Activated naive CD4-positive, alpha-beta T cell treated with anti-CD3 and anti-CD28 coated beads for 36 hours (primary cell): ENCODE measurements around the gene ATN1. TPM values are rescaled to one million over a fixed set of nuclear protein-coding genes. Genes with fewer than 3 reads are reported as not detected.
"Not testable (repeated sequence)": the region's sequence is repeated elsewhere in the genome, so short reads cannot be mapped to it uniquely, and the experiment has no call there.

Experiments
- CTCF ChIA-PET: fragments of 350-600 bp; sonication (Branson Sonifier 250); formaldehyde crosslinking; loops from one replicate; lab custom pipeline; 2021; ENCODE audit warnings: antibody characterized with exemption; lab: Charles Lee
- DNase-seq: peaks from one replicate; pipeline ENCODE4 v3.0.0-alpha.2; 2020
- H3K27ac Mint-ChIP-seq: one replicate; pipeline ENCODE4 v1.8.0; 2021; ENCODE audit warnings: mild to moderate bottlenecking, mixed read lengths
- H3K27me3 Mint-ChIP-seq: one replicate; pipeline ENCODE4 v1.8.0; 2021; ENCODE audit warnings: low read depth, mixed read lengths
- H3K36me3 Mint-ChIP-seq: one replicate; pipeline ENCODE4 v1.8.0; 2021; ENCODE audit warnings: low read depth, mixed read lengths
- H3K4me1 Mint-ChIP-seq: one replicate; pipeline ENCODE4 v1.8.0; 2021; ENCODE audit warnings: low read depth, mixed read lengths
- H3K4me3 Mint-ChIP-seq: one replicate; pipeline ENCODE4 v1.8.0; 2021; ENCODE audit warnings: mild to moderate bottlenecking, moderate library complexity, mixed read lengths
- H3K9me3 Mint-ChIP-seq: one replicate; pipeline ENCODE4 v1.8.0; 2021; ENCODE audit warnings: mixed read lengths
- intact Hi-C: fragments of 100-400 bp; cut with micrococcal nuclease; formaldehyde crosslinking; loops from one replicate; pipeline ENCODE4 v1.15.1; 2023
- total RNA-seq, 2 experiments: library from RNA; stranded (reverse); gene quantifications; one replicate each; pipeline ENCODE4 v1.2.3, GENCODE V29; 2021

The ATN1 gene
- 10 to 100 TPM; 20.1 to 22.2 TPM for total RNA-seq

- Mint-ChIP-seq H3K27me3 (no peaks in the 10 kb centered on the region), H3K4me3 (peak within 1 kb of the TSS; percentile 75), H3K27ac (peak within 1 kb of the TSS; percentile 81), H3K9me3 (no peaks in the 10 kb centered on the region), H3K4me1 (peaks cover 59% of the 10 kb centered on the region), H3K36me3 (no peaks in the 10 kb centered on the region)
- CTCF ChIA-PET: interaction anchor here (0.5 to 4.6 kb wide), 4 partner anchors 11 to 533 kb away, joined by 3 to 43 read pairs (median 4); no protein-coding TSS in a partner anchor
- intact Hi-C loops: loop anchor here (10.0 kb wide), 1 partner anchor 707 kb away; no protein-coding TSS in a partner anchor
- DNase-seq: peak; percentile 51
Measured at GRCh38 chr12:6927379-6928021, at the start of gene ATN1. Gene ATN1 (plus strand): TSS chr12:6927959. CDS start chr12:6934002, 6,043 bp downstream.

GRCh38 chr12:6879824-6880223, 47.9 kb upstream of the ATN1 start:
- intact Hi-C loops, DNase-seq, H3K4me1 Mint-ChIP-seq, H3K9me3 Mint-ChIP-seq, H3K4me3 Mint-ChIP-seq, H3K27ac Mint-ChIP-seq, H3K27me3 Mint-ChIP-seq: not testable (repeated sequence)
- peaks cover 11% of the 10 kb centered on the region for H3K36me3 Mint-ChIP-seq
- CTCF ChIA-PET: interaction anchor here (0.6 to 4.2 kb wide), 3 partner anchors 8 to 27 kb away, joined by 3 to 22 read pairs (median 4); partner anchors contain the start of gene SPSB2

- no peaks in the 10 kb centered on the region for H3K27me3 Mint-ChIP-seq
- no peak for DNase-seq
- H3K4me1 Mint-ChIP-seq: peaks cover 1% of the 10 kb centered on the region
- intact Hi-C loops: no loop called here
- peaks cover 6% of the 10 kb centered on the region for H3K36me3 Mint-ChIP-seq
- H3K27ac Mint-ChIP-seq: no peak overlapping the region
- CTCF ChIA-PET: interaction anchor here (1.3 to 4.2 kb wide), 2 partner anchors 11 to 14 kb away, joined by 3 to 22 read pairs; partner anchors contain the start of gene SPSB2
- no peaks in the 10 kb centered on the region for H3K9me3 Mint-ChIP-seq
- no peak overlapping the region for H3K4me3 Mint-ChIP-seq
Measured at GRCh38 chr12:6883252-6883651, 44.5 kb upstream of the ATN1 start.

GRCh38 chr12:6883683-6884082, 44.1 kb upstream of the ATN1 start:
- CTCF ChIA-PET: interaction anchor here (1.3 to 4.2 kb wide), 2 partner anchors 11 to 14 kb away, joined by 3 to 22 read pairs; partner anchors contain the start of gene SPSB2
- Mint-ChIP-seq H3K4me1 (peaks cover 1% of the 10 kb centered on the region), H3K36me3 (peaks cover 6% of the 10 kb centered on the region), H3K27me3 (no peaks in the 10 kb centered on the region), H3K9me3 (no peaks in the 10 kb centered on the region), H3K27ac (no peak overlapping the region), H3K4me3 (no peak overlapping the region)
- intact Hi-C loops: no loop called here
- DNase-seq: no peak

GRCh38 chr12:6884539-6884938, 43.2 kb upstream of the ATN1 start:
- no peaks in the 10 kb centered on the region for H3K9me3 Mint-ChIP-seq
- intact Hi-C loops: no loop called here
- no peak overlapping the region for H3K27ac Mint-ChIP-seq
- no peaks in the 10 kb centered on the region for H3K27me3 Mint-ChIP-seq
- CTCF ChIA-PET: no interaction called here
- no peaks in the 10 kb centered on the region for H3K4me1 Mint-ChIP-seq
- no peak for DNase-seq
- no peak overlapping the region for H3K4me3 Mint-ChIP-seq
- H3K36me3 Mint-ChIP-seq: peaks cover 6% of the 10 kb centered on the region

GRCh38 chr12:6886206-6886999, 41.4 kb upstream of the ATN1 start:
- intact Hi-C loops, H3K9me3 Mint-ChIP-seq, H3K4me3 Mint-ChIP-seq, H3K27me3 Mint-ChIP-seq, H3K4me1 Mint-ChIP-seq, DNase-seq, H3K36me3 Mint-ChIP-seq, H3K27ac Mint-ChIP-seq: not testable (repeated sequence)
- CTCF ChIA-PET: interaction anchor here (1.5 kb wide), 1 partner anchor 17 kb away, joined by 4 read pairs; no protein-coding TSS in a partner anchor

- H3K9me3 Mint-ChIP-seq: no peaks in the 10 kb centered on the region
- CTCF ChIA-PET: interaction anchor here (1.5 kb wide), 1 partner anchor 18 kb away, joined by 4 read pairs; no protein-coding TSS in a partner anchor
- intact Hi-C loops: no loop called here
- H3K27me3 Mint-ChIP-seq: no peaks in the 10 kb centered on the region
- H3K4me1 Mint-ChIP-seq: peaks cover 13% of the 10 kb centered on the region
- no peak overlapping the region for H3K4me3 Mint-ChIP-seq
- no peak overlapping the region for H3K27ac Mint-ChIP-seq
- DNase-seq: no peak
- peaks cover 6% of the 10 kb centered on the region for H3K36me3 Mint-ChIP-seq
Measured at GRCh38 chr12:6887460-6887859, 40.3 kb upstream of the ATN1 start.

- intact Hi-C loops: no loop called here
- CTCF ChIA-PET: no interaction called here
- Mint-ChIP-seq H3K27ac (no peak overlapping the region), H3K4me3 (no peak overlapping the region), H3K27me3 (no peaks in the 10 kb centered on the region), H3K4me1 (peaks cover 16% of the 10 kb centered on the region), H3K36me3 (peaks cover 6% of the 10 kb centered on the region), H3K9me3 (no peaks in the 10 kb centered on the region)
- no peak for DNase-seq
Measured at GRCh38 chr12:6888360-6888759, 39.4 kb upstream of the ATN1 start.

GRCh38 chr12:6888794-6889193, 39.0 kb upstream of the ATN1 start:
- H3K9me3 Mint-ChIP-seq, H3K4me3 Mint-ChIP-seq, intact Hi-C loops, H3K27me3 Mint-ChIP-seq, DNase-seq, CTCF ChIA-PET, H3K27ac Mint-ChIP-seq, H3K36me3 Mint-ChIP-seq: not testable (repeated sequence)
- H3K4me1 Mint-ChIP-seq: peaks cover 16% of the 10 kb centered on the region

- H3K4me1 Mint-ChIP-seq: peaks cover 16% of the 10 kb centered on the region
- intact Hi-C loops: not testable (repeated sequence)
Measured at GRCh38 chr12:6889775-6890573, 37.8 kb upstream of the ATN1 start.

GRCh38 chr12:6890789-6891645, 36.7 kb upstream of the ATN1 start:
- intact Hi-C loops: loop anchor here (1.0 kb wide), 13 partner anchors 13 to 298 kb away; partner anchors contain the start of genes COPS7A, EMG1, ENO2 and LPCAT3
- peak overlapping the region; percentile 90 for H3K4me3 Mint-ChIP-seq
- H3K4me1 Mint-ChIP-seq: peaks cover 16% of the 10 kb centered on the region
- no peaks in the 10 kb centered on the region for H3K36me3 Mint-ChIP-seq
- peak; percentile 100 for DNase-seq
- peak overlapping the region; percentile 98 for H3K27ac Mint-ChIP-seq
- CTCF ChIA-PET: interaction anchor here (0.6 to 2.9 kb wide), 21 partner anchors 9 to 275 kb away, joined by 3 to 33 read pairs (median 4); partner anchors contain the start of genes CDCA3, ENO2, LRRC23 and MLF2
- H3K27me3 Mint-ChIP-seq: no peaks in the 10 kb centered on the region
- no peaks in the 10 kb centered on the region for H3K9me3 Mint-ChIP-seq

More at GRCh38 chr12:6889775-6890573, 37.8 kb upstream of the ATN1 start:
- not testable (repeated sequence) for H3K27me3 Mint-ChIP-seq, DNase-seq, H3K9me3 Mint-ChIP-seq, H3K36me3 Mint-ChIP-seq
- CTCF ChIA-PET: interaction anchor here (1.0 kb wide), 1 partner anchor 352 kb away, joined by 3 read pairs; no protein-coding TSS in a partner anchor
- Mint-ChIP-seq H3K4me3 (peak overlapping the region; percentile 90), H3K27ac (peak overlapping the region; percentile 98)
